Measurements from ENCODE around the gene PPP3R2.
"Not testable (repeated sequence)": the region's sequence is repeated elsewhere in the genome, so short reads cannot be mapped to it uniquely, and the experiment has no call there.

PPP3R2 gene

GRCh38 chr9:101587332-101588043 lies 7.3 kb downstream of the PPP3R2 start:
- no peak for DNase-seq (ENCODE audit: low read depth)

GRCh38 chr9:101586651-101587050 lies 8.1 kb downstream of the PPP3R2 start:
- DNase-seq (ENCODE audit: low read depth) = no peak

- DNase-seq (ENCODE audit: low read depth) = no peak
These were observed 9.0 kb downstream of the PPP3R2 start for GRCh38 chr9:101585740-101586139.

- DNase-seq (ENCODE audit: low read depth) = peak; percentile 88
These were observed 12.2 kb downstream of the PPP3R2 start for GRCh38 chr9:101582553-101582952.

GRCh38 chr9:101579711-101580545 lies 14.8 kb downstream of the PPP3R2 start:
- DNase-seq (ENCODE audit: low read depth) = no peak

- no peak for DNase-seq (ENCODE audit: low read depth)
These were observed 16.4 kb downstream of the PPP3R2 start for GRCh38 chr9:101578378-101578777.

GRCh38 chr9:101574731-101575333 lies 19.9 kb downstream of the PPP3R2 start:
- DNase-seq (ENCODE audit: low read depth) = no peak

GRCh38 chr9:101572316-101572715 lies 22.5 kb downstream of the PPP3R2 start:
- no peak for DNase-seq (ENCODE audit: low read depth)

- DNase-seq (ENCODE audit: low read depth) = no peak
These were observed 23.7 kb downstream of the PPP3R2 start for GRCh38 chr9:101571114-101571513.

GRCh38 chr9:101569741-101570501 lies 24.8 kb downstream of the PPP3R2 start:
- DNase-seq (ENCODE audit: low read depth) = no peak

GRCh38 chr9:101567725-101568350 lies 26.9 kb downstream of the PPP3R2 start:
- DNase-seq (ENCODE audit: low read depth) = no peak

- DNase-seq (ENCODE audit: low read depth) = no peak
These were observed 27.7 kb downstream of the PPP3R2 start for GRCh38 chr9:101566904-101567724.

- no peak for DNase-seq (ENCODE audit: low read depth)
These were observed 30.5 kb downstream of the PPP3R2 start for GRCh38 chr9:101564252-101564651.

- DNase-seq (ENCODE audit: low read depth) = no peak
These were observed 31.8 kb downstream of the PPP3R2 start for GRCh38 chr9:101562966-101563365.

GRCh38 chr9:101561740-101562139 lies 33.0 kb downstream of the PPP3R2 start:
- DNase-seq (ENCODE audit: low read depth) = no peak

GRCh38 chr9:101549472-101550098 lies 45.2 kb downstream of the PPP3R2 start:
- DNase-seq (ENCODE audit: low read depth) = not testable (repeated sequence)

GRCh38 chr9:101543098-101543735 lies 51.6 kb downstream of the PPP3R2 start:
- DNase-seq (ENCODE audit: low read depth) = no peak

All from GM04504 (cell line).